Measurements from ENCODE around the gene CA6.

DNA sequence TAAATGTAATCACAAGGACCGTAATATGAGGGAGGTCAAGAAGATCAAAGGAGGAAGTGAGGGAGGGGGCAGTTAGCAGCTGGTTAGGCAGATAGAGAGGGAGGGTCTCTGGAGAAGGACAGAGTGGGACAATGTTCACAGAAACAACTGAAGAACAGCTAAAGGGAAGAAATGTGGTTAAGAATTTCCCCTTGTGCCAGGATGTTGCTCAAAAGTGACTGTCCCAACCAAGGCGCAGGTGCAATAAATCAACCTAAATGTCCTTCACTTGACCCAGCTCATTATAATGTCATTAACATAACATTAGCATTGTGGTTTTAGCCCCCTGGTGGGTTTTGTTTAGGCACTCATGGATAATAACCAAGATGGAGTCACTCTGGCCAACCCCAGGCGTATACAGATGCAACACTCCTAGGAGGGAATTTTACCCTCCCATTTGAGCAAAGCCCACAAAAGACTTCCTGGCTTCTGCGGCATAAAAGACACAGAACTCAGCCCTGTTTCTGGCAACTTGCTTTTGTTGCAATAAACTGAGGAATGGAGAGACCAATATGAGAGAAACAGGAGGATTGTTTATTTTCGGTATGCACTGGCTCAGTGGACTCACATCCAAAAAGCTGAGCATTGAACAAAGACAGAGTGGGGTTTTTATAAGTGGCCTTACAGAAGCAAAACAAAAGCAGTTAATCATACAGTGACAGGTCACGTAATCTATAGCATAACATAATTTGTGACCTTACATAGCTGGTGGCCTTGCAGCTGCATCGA, 7.3 kb upstream of the CA6 start:
- TF ChIP-seq, protein P1, sequence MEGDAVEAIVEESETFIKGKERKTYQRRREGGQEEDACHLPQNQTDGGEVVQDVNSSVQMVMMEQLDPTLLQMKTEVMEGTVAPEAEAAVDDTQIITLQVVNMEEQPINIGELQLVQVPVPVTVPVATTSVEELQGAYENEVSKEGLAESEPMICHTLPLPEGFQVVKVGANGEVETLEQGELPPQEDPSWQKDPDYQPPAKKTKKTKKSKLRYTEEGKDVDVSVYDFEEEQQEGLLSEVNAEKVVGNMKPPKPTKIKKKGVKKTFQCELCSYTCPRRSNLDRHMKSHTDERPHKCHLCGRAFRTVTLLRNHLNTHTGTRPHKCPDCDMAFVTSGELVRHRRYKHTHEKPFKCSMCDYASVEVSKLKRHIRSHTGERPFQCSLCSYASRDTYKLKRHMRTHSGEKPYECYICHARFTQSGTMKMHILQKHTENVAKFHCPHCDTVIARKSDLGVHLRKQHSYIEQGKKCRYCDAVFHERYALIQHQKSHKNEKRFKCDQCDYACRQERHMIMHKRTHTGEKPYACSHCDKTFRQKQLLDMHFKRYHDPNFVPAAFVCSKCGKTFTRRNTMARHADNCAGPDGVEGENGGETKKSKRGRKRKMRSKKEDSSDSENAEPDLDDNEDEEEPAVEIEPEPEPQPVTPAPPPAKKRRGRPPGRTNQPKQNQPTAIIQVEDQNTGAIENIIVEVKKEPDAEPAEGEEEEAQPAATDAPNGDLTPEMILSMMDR (conservative IDR thresholded peaks at IDR 0.05; ENCODE audit: low read length), result no peak
- no peak for TF ChIP-seq EZH2phosphoT487 (IDR thresholded peaks at IDR 0.05; ENCODE audit: borderline replicate concordance)

Data from Loucy (cell line).